HEK293T (cell line): ENCODE data around the gene PHACTR2.

ENCODE experiments used
- FOXA1 ChIP-seq: fragments of 450-650 bp; IDR thresholded peaks from 2 replicates; pipeline ENCODE4 v1.6.1; 2016; ENCODE audit warnings: mild to moderate bottlenecking
- TARDBP ChIP-seq: fragments of 450-650 bp; IDR thresholded peaks from 2 replicates; pipeline ENCODE4 v1.6.1; 2016

DNA sequence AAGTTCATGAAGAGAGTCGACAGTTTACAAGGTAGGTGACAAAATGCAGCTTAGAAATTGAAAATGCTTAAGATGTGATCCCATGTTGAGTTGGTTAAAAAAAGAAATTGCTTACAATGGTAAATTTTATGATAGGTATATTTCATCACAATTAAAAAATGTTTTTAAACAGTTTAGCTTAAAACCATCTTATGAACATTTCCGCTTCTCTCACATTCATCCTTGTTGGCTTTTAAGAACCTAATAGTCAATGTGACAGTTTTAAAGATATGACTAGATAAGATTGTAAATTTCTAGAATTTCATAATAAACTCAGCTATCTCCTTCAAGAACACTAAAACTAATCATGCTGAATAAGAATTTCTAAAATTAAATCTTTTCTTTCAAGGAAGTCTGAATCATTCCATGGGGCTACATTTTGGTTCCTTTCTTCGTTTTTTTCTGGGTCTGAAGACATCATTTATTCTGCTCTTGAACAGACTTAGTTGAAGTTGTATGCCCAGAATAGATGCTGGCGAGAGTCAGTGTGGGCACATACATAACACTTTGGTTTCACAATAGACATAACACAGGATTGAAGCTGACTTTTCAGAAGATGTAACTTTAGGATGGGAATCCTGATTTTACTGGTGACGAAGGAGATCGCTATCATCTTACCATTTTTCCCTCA, 129.5 kb downstream of the PHACTR2 start:
- TF ChIP-seq FOXA1 (no peak), TARDBP (no peak)
